Smooth muscle cell (in vitro differentiated cells): ENCODE data around the gene SCUBE3. TPM values are rescaled to one million over a fixed set of nuclear protein-coding genes. Genes with fewer than 3 reads are reported as not detected.
A peak's percentile ranks its signal among the peaks of the same experiment; 100 is the strongest.

ENCODE experiments used
- DNase-seq: peaks from one replicate; lab custom pipeline; 2025; ENCODE audit not compliant: unreplicated experiment; lab: John Stamatoyannopoulos, UW
- H2AFZ ChIP-seq: fragments of 200-600 bp; sonication (generic); 2 replicates; pipeline ENCODE4 v1.6.0; 2016; ENCODE audit warnings: antibody characterized with exemption, low read depth, mild to moderate bottlenecking
- H3F3A ChIP-seq: fragments of 200-600 bp; sonication (generic); 2 replicates; pipeline ENCODE4 v1.6.0; 2017; ENCODE audit warnings: antibody characterized with exemption, low read depth
- H3K27ac ChIP-seq: fragments of 200-600 bp; sonication (generic); 2 replicates; pipeline ENCODE4 v1.5.1; 2016; ENCODE audit warnings: low read depth, mild to moderate bottlenecking
- H3K27me3 ChIP-seq: fragments of 200-600 bp; sonication (generic); 2 replicates; pipeline ENCODE4 v1.6.1; 2016; ENCODE audit warnings: low read depth, mild to moderate bottlenecking
- H3K36me3 ChIP-seq: fragments of 200-600 bp; sonication (generic); 2 replicates; pipeline ENCODE4 v1.5.1; 2016; ENCODE audit warnings: low read depth
- H3K4me1 ChIP-seq: fragments of 200-600 bp; sonication (generic); 2 replicates; pipeline ENCODE4 v1.5.1; 2016; ENCODE audit warnings: low read depth
- H3K4me2 ChIP-seq: fragments of 200-600 bp; sonication (generic); 2 replicates; pipeline ENCODE4 v1.6.0; 2016; ENCODE audit warnings: mild to moderate bottlenecking
- H3K4me3 ChIP-seq: fragments of 200-600 bp; sonication (generic); 2 replicates; pipeline ENCODE4 v1.5.1; 2016; ENCODE audit warnings: mild to moderate bottlenecking
- H3K79me2 ChIP-seq: fragments of 200-600 bp; sonication (generic); 2 replicates; pipeline ENCODE4 v1.6.0; 2016; ENCODE audit warnings: low read depth, mild to moderate bottlenecking
- H3K9ac ChIP-seq: fragments of 200-600 bp; sonication (generic); 2 replicates; pipeline ENCODE4 v1.6.0; 2016; ENCODE audit warnings: low read depth
- H3K9me3 ChIP-seq: fragments of 200-600 bp; sonication (generic); replicated peaks from 2 replicates; pipeline ENCODE4 v1.5.1; 2016; ENCODE audit warnings: low read depth
- H4K20me1 ChIP-seq: fragments of 200-600 bp; sonication (generic); 2 replicates; pipeline ENCODE4 v1.6.0; 2016; ENCODE audit warnings: low read depth
- CTCF ChIP-seq: fragments of 200-600 bp; sonication (generic); IDR thresholded peaks from 2 replicates; pipeline ENCODE4 v1.5.1; 2017; ENCODE audit warnings: borderline replicate concordance, mild to moderate bottlenecking, antibody characterized with exemption; ENCODE audit not compliant: insufficient read depth, poor library complexity, severe bottlenecking
- WGBS: methylation state at CpG from one replicate; pipeline ENCODE4 v1.1.7; 2016; ENCODE audit warnings: low lambda C conversion rate; 5-methylcytosine and 5-hydroxymethylcytosine counted together
- polyA plus RNA-seq: library from polyadenylated mRNA; unstranded; fragments of >200 nt; fragmentation: Nextera tagmentation; extraction: Ambion mirVana; gene quantifications from 2 replicates; pipeline ENCODE4 v1.2.1, GENCODE V29; 2016
- total RNA-seq: library from RNA; depleted of rRNA; stranded (reverse); fragments of >200 nt; gene quantifications from 2 replicates; pipeline ENCODE4 v1.2.3, GENCODE V29; 2014

Gene SCUBE3
- total and polyA plus RNA-seq, 2 experiments from 2014 or later = 14.6 to 18.0 TPM

GRCh38 chr6:35178932-35179832 lies 34.6 kb upstream of the SCUBE3 start:
- no peaks in the 10 kb centered on the region for H4K20me1 ChIP-seq
- H3K36me3 ChIP-seq = no peaks in the 10 kb centered on the region
- no peak overlapping the region for H3K4me2 ChIP-seq
- no peaks in the 10 kb centered on the region for H3K4me1 ChIP-seq
- H2AFZ ChIP-seq = no peak overlapping the region
- H3K27me3 ChIP-seq = no peaks in the 10 kb centered on the region
- no peak for DNase-seq
- no peaks in the 10 kb centered on the region for H3K9me3 ChIP-seq
- no peak overlapping the region for H3K27ac ChIP-seq
- WGBS = 73% methylated on average over 5 of the region's 5 CpGs
- peaks cover 11% of the 10 kb centered on the region for H3F3A ChIP-seq
- no peak overlapping the region for H3K4me3 ChIP-seq
- no peaks in the 10 kb centered on the region for H3K79me2 ChIP-seq
- no peak overlapping the region for H3K9ac ChIP-seq
- TF ChIP-seq CTCF = no peak

GRCh38 chr6:35179901-35180535 lies 33.7 kb upstream of the SCUBE3 start:
- H3K4me1 ChIP-seq = peaks cover under 1% of the 10 kb centered on the region
- no peaks in the 10 kb centered on the region for H3K9me3 ChIP-seq
- H3K4me2 ChIP-seq = no peak overlapping the region
- WGBS = 80% methylated on average over 2 of the region's 2 CpGs
- H4K20me1 ChIP-seq = no peaks in the 10 kb centered on the region
- TF ChIP-seq CTCF = no peak
- DNase-seq = no peak
- no peak overlapping the region for H3K9ac ChIP-seq
- H3K4me3 ChIP-seq = no peak overlapping the region
- H2AFZ ChIP-seq = no peak overlapping the region
- H3K27ac ChIP-seq = no peak overlapping the region
- H3K79me2 ChIP-seq = no peaks in the 10 kb centered on the region
- no peaks in the 10 kb centered on the region for H3K36me3 ChIP-seq
- H3F3A ChIP-seq = peaks cover 11% of the 10 kb centered on the region
- H3K27me3 ChIP-seq = no peaks in the 10 kb centered on the region

- Histone ChIP-seq H4K20me1 (no peaks in the 10 kb centered on the region), H3K4me1 (peaks cover 4% of the 10 kb centered on the region), H3K36me3 (no peaks in the 10 kb centered on the region), H2AFZ (no peak overlapping the region), H3K4me2 (peak overlapping the region; percentile 43), H3K79me2 (no peaks in the 10 kb centered on the region), H3K4me3 (no peak overlapping the region), H3K27ac (peak overlapping the region; percentile 27), H3K9ac (no peak overlapping the region), H3K27me3 (no peaks in the 10 kb centered on the region), H3K9me3 (no peaks in the 10 kb centered on the region), H3F3A (peaks cover 11% of the 10 kb centered on the region)
- TF ChIP-seq CTCF = no peak
- 63% methylated on average over 5 of the region's 5 CpGs for WGBS
- DNase-seq = no peak
Observed at GRCh38 chr6:35181308-35181932, 32.3 kb upstream of the SCUBE3 start.
